ENCODE data around the gene SPEF1.

Gene SPEF1

GRCh38 chr20:3738111-3739053 lies 42.9 kb downstream of the SPEF1 start:
- peak; percentile 4 for DNase-seq (ENCODE audit: low read depth)
- no peak overlapping the region for H3K4me3 ChIP-seq (ENCODE audit: low read depth, low read length)

DNA sequence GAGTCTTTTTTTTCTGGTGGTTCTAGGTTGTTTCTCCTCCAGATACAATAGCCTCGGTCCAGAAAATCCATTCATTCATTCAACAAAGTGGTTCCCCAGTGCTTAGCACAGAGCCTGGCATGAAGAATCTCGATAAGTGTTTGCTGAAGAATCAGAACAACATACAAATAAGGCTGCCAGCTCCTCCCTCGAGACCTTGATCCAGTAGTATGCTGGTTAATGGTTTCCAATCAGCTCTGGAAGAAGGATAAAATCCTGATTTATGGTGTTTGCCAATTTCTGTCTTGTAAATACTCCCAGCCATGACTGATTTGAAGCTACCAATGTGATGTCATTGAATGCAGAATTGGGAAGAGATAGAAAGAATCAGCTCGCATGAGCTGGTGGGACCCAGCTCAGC lies 45.5 kb downstream of the SPEF1 start:
- no peak overlapping the region for H3K4me3 ChIP-seq (ENCODE audit: low read depth, low read length)
- DNase-seq (ENCODE audit: low read depth): no peak

DNA sequence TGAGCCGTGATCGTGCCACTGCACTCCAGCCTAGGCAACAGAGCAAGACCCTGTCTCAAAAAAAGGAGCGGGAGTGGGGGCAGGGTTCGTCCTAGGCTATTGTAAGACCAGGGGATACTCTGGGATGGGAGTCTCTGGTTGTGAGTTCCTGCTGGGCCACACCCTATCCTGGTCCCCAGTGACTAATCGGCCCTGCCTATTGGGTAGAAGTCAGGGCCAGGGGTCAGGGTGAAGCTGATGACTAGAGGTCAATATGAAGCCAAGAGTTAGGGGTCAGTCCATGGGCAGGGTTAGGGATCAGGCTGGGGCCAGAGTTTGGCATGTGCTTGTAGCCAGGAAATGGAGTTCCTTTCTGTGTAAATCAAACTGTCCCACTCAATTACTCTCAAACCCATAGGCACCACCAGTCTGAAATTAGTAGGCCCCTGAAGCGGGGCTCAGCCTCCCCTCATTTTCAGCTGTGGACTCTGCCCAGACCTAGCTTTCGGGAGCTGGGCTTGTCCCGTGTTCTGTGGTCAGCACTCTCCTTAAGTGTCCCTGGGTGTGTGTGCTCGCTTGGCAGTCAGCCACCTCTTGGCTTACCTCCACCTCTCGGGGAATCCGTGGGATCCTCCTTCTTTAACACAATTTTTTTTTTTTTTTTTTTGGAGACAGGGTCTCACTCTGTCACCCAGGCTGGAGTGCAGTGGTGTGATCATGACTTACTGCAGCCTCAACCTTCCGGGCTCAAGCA lies 47.0 kb downstream of the SPEF1 start:
- no peak overlapping the region for H3K4me3 ChIP-seq (ENCODE audit: low read depth, low read length)
- no peak for DNase-seq (ENCODE audit: low read depth)

DNA sequence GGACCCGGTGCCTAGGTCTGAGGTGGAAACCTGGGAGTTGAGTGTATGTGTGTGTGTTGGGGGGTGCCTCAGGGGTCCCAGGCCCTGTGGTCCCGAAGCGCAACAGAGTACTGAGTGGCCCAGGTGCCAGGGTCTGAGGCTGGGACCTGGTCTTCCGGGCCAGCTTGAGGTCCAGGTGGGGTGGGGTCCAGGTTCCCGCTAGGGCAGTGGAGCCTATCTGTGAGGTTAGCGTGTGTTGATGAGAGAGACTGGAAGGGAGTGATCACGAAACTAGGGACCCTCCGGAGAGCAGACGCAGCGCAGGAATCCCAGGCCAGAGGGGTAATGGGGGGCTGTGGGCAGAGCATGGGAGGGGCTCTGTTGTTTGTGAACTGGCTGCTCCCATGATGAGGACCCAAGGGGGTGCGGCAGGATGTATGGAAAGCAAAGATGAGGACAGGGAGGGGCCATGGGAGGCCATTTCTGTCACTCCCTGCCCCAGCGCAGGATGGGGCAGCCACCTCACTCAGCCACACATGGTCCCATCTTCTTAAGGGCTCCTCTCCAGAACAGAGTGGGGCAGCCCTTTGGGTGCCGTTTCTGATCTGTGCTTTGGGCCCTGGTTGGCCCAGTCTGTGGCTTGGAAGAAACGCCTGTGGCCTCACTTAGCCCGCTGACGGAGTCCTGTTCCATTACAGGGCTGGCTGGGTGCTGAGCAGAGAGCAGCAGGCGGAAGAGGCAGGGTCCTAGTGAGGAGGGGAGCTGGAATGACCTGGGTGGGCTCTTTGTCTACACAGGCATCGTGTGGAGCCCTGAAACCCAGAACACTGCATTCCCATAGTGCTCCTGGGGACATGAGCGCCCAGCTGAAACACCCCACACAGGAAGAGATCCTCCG lies 47.9 kb downstream of the SPEF1 start:
- DNase-seq (ENCODE audit: low read depth): no peak
- no peak overlapping the region for H3K4me3 ChIP-seq (ENCODE audit: low read depth, low read length)

DNA sequence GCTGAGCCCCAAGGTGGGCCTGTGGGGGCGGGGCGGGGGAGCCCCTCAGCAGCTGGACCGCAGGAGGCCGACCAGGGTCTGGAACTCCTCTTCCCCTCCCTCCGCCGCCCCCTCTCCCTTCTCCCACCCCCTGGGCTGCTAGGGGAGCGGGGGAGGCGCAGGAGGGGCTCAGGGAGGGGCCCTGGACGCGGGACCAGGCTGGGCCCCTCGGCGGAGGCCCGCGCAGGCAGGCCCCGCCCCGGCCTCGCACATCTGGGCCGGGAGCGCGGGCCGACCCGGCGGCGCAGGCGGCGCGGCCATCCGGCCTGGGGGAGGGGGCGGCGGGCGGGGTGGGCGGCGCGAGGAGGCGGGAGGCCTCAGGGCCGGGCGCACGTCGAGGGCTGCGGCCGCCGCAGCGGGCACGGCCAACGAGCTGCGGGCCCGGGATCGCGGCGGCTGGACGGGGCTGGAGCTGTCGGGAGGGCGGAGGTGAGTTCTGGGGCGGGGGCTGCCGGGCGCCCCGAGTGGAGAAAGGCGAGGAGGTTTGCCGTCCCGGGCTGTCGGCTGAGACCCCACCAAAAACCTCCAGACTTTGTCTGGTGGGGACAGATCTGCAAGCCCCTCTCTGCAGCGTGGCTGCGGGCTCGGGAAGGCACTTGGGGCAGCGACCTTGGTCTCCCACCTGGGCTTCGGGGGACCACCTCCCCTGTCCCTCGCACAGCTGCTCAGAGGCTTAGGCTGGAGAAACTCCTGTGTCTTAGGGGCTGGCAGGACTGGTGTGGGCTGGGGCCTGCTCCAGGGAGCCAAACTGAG lies 48.7 kb downstream of the SPEF1 start, which contains the start of gene HSPA12B:
Gene HSPA12B, plus strand, starts transcription at position 359 of the 792 bp plus-strand sequence. CDS start 5,990 bp downstream, outside the sequence.
- no peak within 1 kb of the TSS for H3K4me3 ChIP-seq (ENCODE audit: low read depth, low read length)
- no peak for DNase-seq (ENCODE audit: low read depth)

- DNase-seq (ENCODE audit: low read depth): no peak
- H3K4me3 ChIP-seq (ENCODE audit: low read depth, low read length): no peak overlapping the region
Measured at GRCh38 chr20:3731944-3732326, 49.3 kb downstream of the SPEF1 start.

DNA sequence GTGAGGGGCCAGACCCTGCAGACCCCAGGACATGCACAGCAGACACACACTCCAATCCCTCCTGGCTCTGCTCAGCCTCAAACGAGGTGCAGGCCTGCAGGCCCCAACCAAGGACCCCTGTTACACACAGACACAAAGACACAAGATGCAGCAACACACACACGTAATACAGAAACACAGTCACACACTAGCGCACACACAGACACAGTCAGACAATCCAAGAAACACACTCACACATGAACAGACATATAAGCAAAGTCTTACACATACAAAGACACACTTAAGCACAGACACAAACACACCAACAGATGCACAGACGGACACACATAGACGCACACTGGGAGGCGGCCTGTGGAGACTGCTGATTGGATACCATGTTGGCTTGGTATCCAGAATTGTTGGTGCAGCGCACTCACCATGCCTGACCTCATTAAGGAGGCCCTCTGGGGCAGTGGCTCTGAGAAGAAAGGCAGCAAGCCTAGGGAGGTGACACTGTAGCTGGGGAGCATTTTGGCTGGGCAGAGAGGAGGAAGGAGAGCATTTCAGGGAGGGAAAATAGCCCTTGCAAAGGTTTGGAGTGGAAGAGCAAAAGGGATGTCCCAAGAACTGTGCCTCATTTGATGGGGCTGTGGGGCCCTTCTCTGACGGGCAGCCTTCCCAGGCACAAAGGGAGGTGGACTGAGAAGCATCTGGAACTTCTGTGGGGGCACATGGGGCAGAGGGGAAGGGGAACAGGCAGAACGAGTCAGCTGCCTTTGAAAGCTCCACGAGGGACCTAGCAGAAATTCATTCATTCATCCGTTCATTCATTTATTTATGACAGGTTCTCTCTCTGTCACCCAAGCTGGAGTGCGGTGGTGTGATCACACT lies 50.2 kb downstream of the SPEF1 start:
- no peak overlapping the region for H3K4me3 ChIP-seq (ENCODE audit: low read depth, low read length)
- DNase-seq (ENCODE audit: low read depth): no peak

GRCh38 chr20:3729811-3730540 lies 51.3 kb downstream of the SPEF1 start:
- DNase-seq (ENCODE audit: low read depth): no peak
- H3K4me3 ChIP-seq (ENCODE audit: low read depth, low read length): no peak overlapping the region

DNA sequence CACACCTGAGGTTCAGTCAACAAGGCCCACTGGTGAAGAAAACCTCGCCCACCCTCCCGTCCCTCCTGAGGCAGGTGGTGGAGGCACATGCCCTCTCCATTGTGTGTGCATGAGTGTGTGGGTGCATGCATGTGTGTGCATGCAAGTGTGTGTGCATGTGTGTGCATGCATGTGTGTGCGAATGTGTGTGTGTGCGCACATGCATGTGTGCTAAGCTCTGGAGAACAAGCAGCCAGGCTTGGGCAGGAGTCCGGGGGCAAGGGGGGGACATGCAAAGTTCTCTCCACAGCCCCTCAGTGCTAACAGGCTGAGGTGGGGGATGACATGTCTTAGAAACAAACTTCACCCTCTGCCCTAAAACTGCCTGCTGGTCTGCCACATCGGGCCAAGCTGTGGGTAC lies 51.9 kb downstream of the SPEF1 start:
- DNase-seq (ENCODE audit: low read depth): no peak
- H3K4me3 ChIP-seq (ENCODE audit: low read depth, low read length): no peak overlapping the region

- no peak for DNase-seq (ENCODE audit: low read depth)
Measured at GRCh38 chr20:3728876-3729275, 52.4 kb downstream of the SPEF1 start.

GRCh38 chr20:3728354-3728753 lies 52.9 kb downstream of the SPEF1 start:
- no peak for DNase-seq (ENCODE audit: low read depth)
- H3K4me3 ChIP-seq (ENCODE audit: low read depth, low read length): no peak overlapping the region

More at GRCh38 chr20:3728876-3729275, 52.4 kb downstream of the SPEF1 start:
- H3K4me3 ChIP-seq (ENCODE audit: low read depth, low read length): no peak overlapping the region

All from skeletal muscle cell (primary cell).